Breast epithelium (tissue), 4 donors: ENCODE data around the gene DNAH3. TPM values are rescaled to one million over a fixed set of nuclear protein-coding genes. Genes with fewer than 3 reads are reported as not detected.
A peak's percentile ranks its signal among the peaks of the same experiment; 100 is the strongest.
"Not testable (repeated sequence)": the region's sequence is repeated elsewhere in the genome, so short reads cannot be mapped to it uniquely, and the experiment has no call there.

ENCODE experiments used
- DNase-seq, 2 donors: peaks; one replicate each; pipeline ENCODE4 v3.0.0-alpha.2; 2019; ENCODE audit warnings: low spot score in 2 of 2
- H3K27ac ChIP-seq, 2 donors: fragments of 200-600 bp; sonication (generic) in 1 of 2; one replicate each; pipeline ENCODE4 v1.5.1; 2016 to 2019; ENCODE audit warnings: mild to moderate bottlenecking in 1 of 2
- H3K27me3 ChIP-seq, 2 donors: fragments of 200-600 bp; sonication (generic) in 1 of 2; one replicate each; pipeline versions ENCODE4 v1.5.1 to v1.6.0; 2017 to 2019; ENCODE audit warnings: control low read depth in 1 of 2, mild to moderate bottlenecking in 1 of 2
- H3K36me3 ChIP-seq: fragments of 200-600 bp; one replicate; pipeline ENCODE4 v1.5.1; 2019
- H3K4me1 ChIP-seq, 2 donors: fragments of 200-600 bp; sonication (generic); one replicate each; pipeline ENCODE4 v1.5.1; 2016 to 2019; ENCODE audit warnings: control low read depth in 1 of 2
- H3K4me3 ChIP-seq, 3 donors: fragments of 200-600 bp; sonication (generic); 1 replicate in 2 of 3; 2 replicates in 1 of 3; pipeline ENCODE4 v1.5.1; 2016 to 2019; ENCODE audit warnings: mild to moderate bottlenecking in 3 of 3, moderate library complexity in 2 of 3
- H3K9me3 ChIP-seq, 2 donors: fragments of 200-600 bp; sonication (generic) in 1 of 2; one replicate each; pipeline ENCODE4 v1.5.1; 2016 to 2019; ENCODE audit warnings: control low read depth in 1 of 2
- CTCF ChIP-seq, 3 donors: fragments of 450-650 bp; IDR thresholded peaks; one replicate each; pipeline ENCODE4 v1.5.1; 2016 to 2017; ENCODE audit warnings: antibody characterized with exemption in 3 of 3, mild to moderate bottlenecking in 3 of 3, moderate library complexity in 3 of 3
- POLR2A ChIP-seq: fragments of 450-650 bp; IDR thresholded peaks from one replicate; pipeline ENCODE4 v1.6.1; 2016; ENCODE audit warnings: antibody characterized with exemption, mild to moderate bottlenecking, moderate library complexity
- POLR2AphosphoS5 ChIP-seq, 3 donors: sonication (generic); formaldehyde crosslinking; IDR thresholded peaks; one replicate each; pipeline ENCODE4 v1.6.1; 2017; ENCODE audit warnings: antibody characterized with exemption in 3 of 3
- intact Hi-C: fragments of 100-400 bp; cut with DNase I; formaldehyde crosslinking; loops from one replicate; pipeline ENCODE4 v1.15.1; 2023; ENCODE audit warnings: low total_unique reads
- total RNA-seq, 3 donors: library from RNA; depleted of rRNA; stranded (reverse); fragments of >200 nt; gene quantifications; one replicate each; pipeline ENCODE4 v1.1.0, GENCODE V29; 2016

Gene DNAH3
- total RNA-seq, 3 donors from 2014 or later = under 0.01 to 0.59 TPM; not detected in 1

DNA sequence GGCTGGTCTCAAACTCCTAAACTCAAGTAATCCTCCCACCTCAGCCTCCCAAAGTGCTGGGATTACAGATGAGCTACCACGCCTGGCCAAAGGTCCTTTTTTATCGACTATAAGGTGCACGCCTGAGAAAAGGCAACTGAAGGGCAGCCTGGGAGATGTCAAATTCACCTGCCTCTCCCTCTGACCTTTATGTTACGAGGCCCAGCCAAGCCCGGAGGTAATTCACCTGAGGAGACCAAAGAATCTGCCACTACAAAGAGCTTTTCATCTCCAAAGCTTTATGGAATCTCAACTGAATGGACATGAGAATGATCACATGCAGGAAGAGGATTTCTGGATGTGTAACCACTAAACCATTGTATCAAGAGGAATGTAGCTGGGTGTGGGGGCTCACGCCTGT is 212.9 kb downstream of the DNAH3 start:
- no peaks in the 10 kb centered on the region for H3K36me3 ChIP-seq
- H3K27me3 ChIP-seq = no peaks in the 10 kb centered on the region
- no peak overlapping the region for H3K4me3 ChIP-seq
- intact Hi-C loops = no loop called here
- H3K27ac ChIP-seq = no peak overlapping the region
- H3K4me1 ChIP-seq = no peaks in the 10 kb centered on the region
- no peaks in the 10 kb centered on the region for H3K9me3 ChIP-seq
- TF ChIP-seq POLR2A (no peak), CTCF (IDR thresholded peaks at IDR 0.05) (no peak), POLR2AphosphoS5 (IDR thresholded peaks at IDR 0.05) (no peak)
- DNase-seq = no peak

- Histone ChIP-seq H3K9me3 (no peaks in the 10 kb centered on the region), H3K27me3 (no peaks in the 10 kb centered on the region), H3K4me3 (no peak overlapping the region), H3K36me3 (no peaks in the 10 kb centered on the region), H3K4me1 (no peaks in the 10 kb centered on the region), H3K27ac (no peak overlapping the region)
- TF ChIP-seq CTCF (IDR thresholded peaks at IDR 0.05) = no peak
- TF ChIP-seq POLR2A = no peak
- no peak for TF ChIP-seq POLR2AphosphoS5 (IDR thresholded peaks at IDR 0.05)
- intact Hi-C loops = no loop called here
- no peak for DNase-seq
Observed at GRCh38 chr16:20933589-20933988, 217.1 kb downstream of the DNAH3 start.

DNA sequence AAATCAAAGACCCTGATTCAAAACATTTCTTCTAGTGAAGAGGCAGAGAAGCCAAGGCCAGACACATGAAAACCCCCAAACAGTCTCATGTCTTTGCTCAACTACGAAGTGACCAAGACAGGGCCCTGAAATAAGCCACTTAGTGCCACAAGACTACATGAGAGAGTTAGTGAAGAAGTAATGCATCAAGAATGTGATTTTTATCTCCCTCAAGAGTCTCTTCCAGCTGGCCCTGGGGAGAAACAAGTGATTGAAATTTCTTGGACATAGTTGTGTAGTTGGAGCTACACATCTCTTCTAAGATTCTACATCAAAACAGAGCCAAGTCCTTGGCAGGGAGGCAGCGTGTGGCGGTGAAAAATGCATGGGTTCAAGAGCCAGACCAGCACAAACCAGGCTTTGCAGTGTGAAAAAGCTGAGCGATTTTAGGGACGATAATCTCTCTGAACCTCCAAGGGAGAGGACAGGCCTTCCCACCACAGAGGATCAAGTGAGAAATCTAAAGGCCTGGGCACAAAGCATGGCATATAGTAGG is 219.5 kb downstream of the DNAH3 start:
- no peak overlapping the region for H3K4me3 ChIP-seq
- no peaks in the 10 kb centered on the region for H3K27me3 ChIP-seq
- DNase-seq = no peak
- no peak overlapping the region for H3K27ac ChIP-seq
- H3K36me3 ChIP-seq = no peaks in the 10 kb centered on the region
- intact Hi-C loops = no loop called here
- no peaks in the 10 kb centered on the region for H3K9me3 ChIP-seq
- no peaks in the 10 kb centered on the region for H3K4me1 ChIP-seq
- TF ChIP-seq POLR2AphosphoS5 (IDR thresholded peaks at IDR 0.05) = no peak
- TF ChIP-seq CTCF (IDR thresholded peaks at IDR 0.05) = no peak
- TF ChIP-seq POLR2A = no peak

GRCh38 chr16:20930365-20930690 is 220.3 kb downstream of the DNAH3 start:
- intact Hi-C loops = no loop called here
- H3K4me1 ChIP-seq = no peaks in the 10 kb centered on the region
- H3K27ac ChIP-seq = peak overlapping the region in 1 of 2 donors; percentile 56
- H3K27me3 ChIP-seq = no peaks in the 10 kb centered on the region
- DNase-seq = no peak
- no peaks in the 10 kb centered on the region for H3K9me3 ChIP-seq
- H3K4me3 ChIP-seq = no peak overlapping the region
- TF ChIP-seq POLR2AphosphoS5 (IDR thresholded peaks at IDR 0.05) = no peak
- TF ChIP-seq POLR2A = no peak
- TF ChIP-seq CTCF (IDR thresholded peaks at IDR 0.05) = no peak
- H3K36me3 ChIP-seq = no peaks in the 10 kb centered on the region

GRCh38 chr16:20929676-20930364 is 220.8 kb downstream of the DNAH3 start:
- peak overlapping the region in 1 of 2 donors; percentile 56 for H3K27ac ChIP-seq
- H3K4me3 ChIP-seq, DNase-seq, H3K27me3 ChIP-seq, H3K4me1 ChIP-seq, H3K36me3 ChIP-seq, intact Hi-C loops, H3K9me3 ChIP-seq: not testable (repeated sequence)
- peak in 1 of 3 donors; percentile 26 for TF ChIP-seq POLR2AphosphoS5 (IDR thresholded peaks at IDR 0.05)
